CD8-positive, alpha-beta memory T cell (primary cell): ENCODE results near the gene EAF2. TPM values are rescaled to one million over a fixed set of nuclear protein-coding genes. Genes with fewer than 3 reads are reported as not detected.

Source experiments
- CTCF ChIA-PET: fragments of 350-600 bp; sonication (Branson Sonifier 250); formaldehyde crosslinking; loops from one replicate; lab custom pipeline; 2021; ENCODE audit warnings: antibody characterized with exemption; lab: Charles Lee
- POLR2A ChIA-PET: fragments of 350-600 bp; sonication (Branson Sonifier 250); formaldehyde crosslinking; loops from one replicate; lab custom pipeline; 2021; ENCODE audit warnings: antibody characterized with exemption; lab: Charles Lee
- DNase-seq, 5 donors: peaks; one replicate each; pipeline versions ENCODE4 v3.0.0 to v3.0.0-alpha.2; 2020 to 2022; ENCODE audit warnings: mixed read lengths in 1 of 5
- H3K27ac ChIP-seq: one replicate; pipeline ENCODE4 v1.7.0; 2013; ENCODE audit warnings: low read depth, mild to moderate bottlenecking, low read length, moderate library complexity
- H3K27me3 ChIP-seq: 2 replicates; pipeline ENCODE4 v1.7.0; 2013; ENCODE audit warnings: low read length, mild to moderate bottlenecking; ENCODE audit not compliant: insufficient read depth, poor library complexity, severe bottlenecking
- H3K36me3 ChIP-seq: 2 replicates; pipeline ENCODE4 v1.7.0; 2013; ENCODE audit warnings: mild to moderate bottlenecking, low read length, moderate library complexity; ENCODE audit not compliant: insufficient read depth
- H3K4me1 ChIP-seq: 2 replicates; pipeline ENCODE4 v1.7.0; 2013; ENCODE audit warnings: mild to moderate bottlenecking, low read length, moderate library complexity; ENCODE audit not compliant: insufficient read depth
- H3K4me3 ChIP-seq: 2 replicates; pipeline ENCODE4 v1.7.0; 2013; ENCODE audit warnings: mild to moderate bottlenecking, low read length
- H3K9me3 ChIP-seq: 2 replicates; pipeline ENCODE4 v1.7.0; 2013; ENCODE audit warnings: mild to moderate bottlenecking, low read length
- H3K27ac Mint-ChIP-seq, 8 donors: one replicate each; pipeline ENCODE4 v1.8.0; 2020 to 2021; ENCODE audit warnings: mixed read lengths in 8 of 8, mild to moderate bottlenecking in 6 of 8, inconsistent platforms in 3 of 8, moderate library complexity in 3 of 8
- H3K27me3 Mint-ChIP-seq, 2 donors: one replicate each; pipeline ENCODE4 v1.8.0; 2020 to 2021; ENCODE audit warnings: mixed read lengths in 2 of 2, mild to moderate bottlenecking in 1 of 2, moderate library complexity in 1 of 2
- H3K36me3 Mint-ChIP-seq, 3 donors: one replicate each; pipeline ENCODE4 v1.8.0; 2020 to 2021; ENCODE audit warnings: mixed read lengths in 3 of 3, inconsistent platforms in 1 of 3, mild to moderate bottlenecking in 1 of 3
- H3K4me1 Mint-ChIP-seq, 3 donors: one replicate each; pipeline ENCODE4 v1.8.0; 2020 to 2021; ENCODE audit warnings: mixed read lengths in 3 of 3, inconsistent platforms in 1 of 3, mild to moderate bottlenecking in 1 of 3
- H3K4me3 Mint-ChIP-seq, 7 donors: one replicate each; pipeline ENCODE4 v1.8.0; 2020 to 2021; ENCODE audit warnings: mixed read lengths in 7 of 7, mild to moderate bottlenecking in 6 of 7, moderate library complexity in 4 of 7, inconsistent platforms in 2 of 7
- H3K9me3 Mint-ChIP-seq, 5 donors: one replicate each; pipeline ENCODE4 v1.8.0; 2020 to 2022; ENCODE audit warnings: mixed read lengths in 5 of 5, mild to moderate bottlenecking in 3 of 5, moderate library complexity in 2 of 5, inconsistent platforms in 1 of 5
- polyA plus RNA-seq: library from polyadenylated mRNA; unstranded; fragments of 300-500 nt; fragmentation: Illumina TruSeq; gene quantifications from one replicate; pipeline ENCODE4 v1.2.3, GENCODE V29; 2021
- total RNA-seq, 2 experiments: library from RNA; stranded (reverse); gene quantifications; one replicate each; pipeline ENCODE4 v1.2.3, GENCODE V29; 2021

EAF2 gene
- total and polyA plus RNA-seq, 3 experiments from 2014 or later, result 7.8 to 14.1 (median 8.9) TPM

GRCh38 chr3:121809249-121809648, 25.8 kb upstream of the EAF2 start:
- H3K27me3 ChIP-seq, result no peaks in the 10 kb centered on the region
- Mint-ChIP-seq H3K27me3 (no peaks in the 10 kb centered on the region), H3K9me3 (peaks cover 0 to 2% (median 0%) of the 10 kb centered on the region in 5 donors), H3K4me3 (no peak overlapping the region), H3K4me1 (peaks cover 17 to 18% (median 17%) of the 10 kb centered on the region in 3 donors), H3K27ac (no peak overlapping the region), H3K36me3 (peaks cover 9 to 77% (median 47%) of the 10 kb centered on the region in 3 donors)
- no peaks in the 10 kb centered on the region for H3K4me1 ChIP-seq
- CTCF ChIA-PET, result no interaction called here
- H3K4me3 ChIP-seq, result no peak overlapping the region
- POLR2A ChIA-PET, result no interaction called here
- no peaks in the 10 kb centered on the region for H3K9me3 ChIP-seq
- no peak for DNase-seq
- peaks cover 15% of the 10 kb centered on the region for H3K36me3 ChIP-seq
- no peak overlapping the region for H3K27ac ChIP-seq

GRCh38 chr3:121817753-121818152, 17.3 kb upstream of the EAF2 start:
- Mint-ChIP-seq H3K36me3 (peaks cover 50 to 82% (median 60%) of the 10 kb centered on the region in 3 donors), H3K4me3 (no peak overlapping the region), H3K27ac (no peak overlapping the region), H3K27me3 (no peaks in the 10 kb centered on the region), H3K9me3 (peaks cover 3 to 9% (median 4%) of the 10 kb centered on the region in 5 donors), H3K4me1 (peaks cover 51 to 77% (median 74%) of the 10 kb centered on the region in 3 donors)
- CTCF ChIA-PET, result no interaction called here
- Histone ChIP-seq H3K27ac (no peak overlapping the region), H3K36me3 (peaks cover 7% of the 10 kb centered on the region), H3K4me3 (no peak overlapping the region), H3K27me3 (no peaks in the 10 kb centered on the region), H3K9me3 (peaks cover 5% of the 10 kb centered on the region), H3K4me1 (no peaks in the 10 kb centered on the region)
- DNase-seq, result no peak
- POLR2A ChIA-PET, result no interaction called here

- H3K27ac ChIP-seq, result no peak overlapping the region
- H3K36me3 ChIP-seq, result peaks cover 15% of the 10 kb centered on the region
Observed at GRCh38 chr3:121818578-121818977, 16.4 kb upstream of the EAF2 start.

GRCh38 chr3:121819236-121819635, 15.8 kb upstream of the EAF2 start:
- POLR2A ChIA-PET, result no interaction called here
- Histone ChIP-seq H3K4me1 (no peaks in the 10 kb centered on the region), H3K9me3 (peaks cover 12% of the 10 kb centered on the region), H3K27ac (no peak overlapping the region), H3K27me3 (no peaks in the 10 kb centered on the region), H3K4me3 (no peak overlapping the region), H3K36me3 (peaks cover 18% of the 10 kb centered on the region)
- DNase-seq, result no peak
- Mint-ChIP-seq H3K4me1 (peaks cover 40 to 65% (median 62%) of the 10 kb centered on the region in 3 donors), H3K4me3 (no peak overlapping the region), H3K36me3 (peaks cover 57 to 86% (median 64%) of the 10 kb centered on the region in 3 donors), H3K27me3 (no peaks in the 10 kb centered on the region), H3K9me3 (peaks cover 4 to 14% (median 10%) of the 10 kb centered on the region in 5 donors), H3K27ac (no peak overlapping the region)
- CTCF ChIA-PET, result no interaction called here

More at GRCh38 chr3:121818578-121818977, 16.4 kb upstream of the EAF2 start:
- Histone ChIP-seq H3K9me3 (peaks cover 12% of the 10 kb centered on the region), H3K27me3 (no peaks in the 10 kb centered on the region), H3K4me1 (no peaks in the 10 kb centered on the region), H3K4me3 (no peak overlapping the region)
- H3K4me1 Mint-ChIP-seq, result peaks cover 47 to 71% (median 68%) of the 10 kb centered on the region in 3 donors
- ChIA-PET POLR2A (no interaction called here), CTCF (no interaction called here)
- no peak overlapping the region for H3K27ac Mint-ChIP-seq
- no peak overlapping the region for H3K4me3 Mint-ChIP-seq
- peaks cover 4 to 16% (median 10%) of the 10 kb centered on the region in 5 donors for H3K9me3 Mint-ChIP-seq
- H3K36me3 Mint-ChIP-seq, result peaks cover 58 to 86% (median 63%) of the 10 kb centered on the region in 3 donors
- H3K27me3 Mint-ChIP-seq, result no peaks in the 10 kb centered on the region
- DNase-seq, result no peak

GRCh38 chr3:121821421-121822199, 13.4 kb upstream of the EAF2 start:
- no peak for DNase-seq
- H3K4me3 Mint-ChIP-seq, result no peak overlapping the region
- Histone ChIP-seq H3K36me3 (peaks cover 40% of the 10 kb centered on the region), H3K4me1 (no peaks in the 10 kb centered on the region), H3K9me3 (peaks cover 12% of the 10 kb centered on the region), H3K4me3 (no peak overlapping the region), H3K27me3 (no peaks in the 10 kb centered on the region), H3K27ac (no peak overlapping the region)
- peaks cover 56 to 86% (median 70%) of the 10 kb centered on the region in 3 donors for H3K36me3 Mint-ChIP-seq
- POLR2A ChIA-PET, result no interaction called here
- H3K27me3 Mint-ChIP-seq, result no peaks in the 10 kb centered on the region
- H3K9me3 Mint-ChIP-seq, result peaks cover 0 to 10% (median 10%) of the 10 kb centered on the region in 5 donors
- peaks cover 28 to 57% (median 48%) of the 10 kb centered on the region in 3 donors for H3K4me1 Mint-ChIP-seq
- peak overlapping the region in 1 of 8 donors; percentile 9 for H3K27ac Mint-ChIP-seq
- CTCF ChIA-PET, result no interaction called here

- peaks cover 48% of the 10 kb centered on the region for H3K36me3 ChIP-seq
- DNase-seq, result no peak
- CTCF ChIA-PET, result no interaction called here
- H3K27ac ChIP-seq, result no peak overlapping the region
- no peaks in the 10 kb centered on the region for H3K4me1 ChIP-seq
- peaks cover 0 to 10% (median 9%) of the 10 kb centered on the region in 5 donors for H3K9me3 Mint-ChIP-seq
- H3K4me1 Mint-ChIP-seq, result peaks cover 22 to 51% (median 38%) of the 10 kb centered on the region in 3 donors
- H3K27ac Mint-ChIP-seq, result no peak overlapping the region
- no peaks in the 10 kb centered on the region for H3K27me3 Mint-ChIP-seq
- no peak overlapping the region for H3K4me3 ChIP-seq
- H3K9me3 ChIP-seq, result peaks cover 12% of the 10 kb centered on the region
- H3K27me3 ChIP-seq, result no peaks in the 10 kb centered on the region
- POLR2A ChIA-PET, result no interaction called here
- H3K36me3 Mint-ChIP-seq, result peaks cover 56 to 88% (median 71%) of the 10 kb centered on the region in 3 donors
- no peak overlapping the region for H3K4me3 Mint-ChIP-seq
Observed at GRCh38 chr3:121822973-121823372, 12.0 kb upstream of the EAF2 start.

GRCh38 chr3:121834157-121834670, 795 bp upstream of the EAF2 start:
- ChIA-PET POLR2A (interaction anchor here (1.4 kb wide), 1 partner anchor 173 kb away, joined by 3 read pairs; the partner anchor contains the start of gene HCLS1), CTCF (interaction anchor here (1.4 kb wide), 1 partner anchor 174 kb away, joined by 3 read pairs; the partner anchor contains the start of gene HCLS1)
- DNase-seq, result no peak
- no peaks in the 10 kb centered on the region for H3K36me3 ChIP-seq
- H3K9me3 ChIP-seq, result no peaks in the 10 kb centered on the region
- peak overlapping the region; percentile 87 for H3K4me3 ChIP-seq
- H3K4me1 ChIP-seq, result peaks cover 26% of the 10 kb centered on the region
- Mint-ChIP-seq H3K4me3 (peak overlapping the region; percentile 83 to 95 (median 92)), H3K9me3 (no peaks in the 10 kb centered on the region), H3K4me1 (peaks cover 53 to 67% (median 64%) of the 10 kb centered on the region in 3 donors), H3K27ac (peak overlapping the region; percentile 51 to 99 (median 93)), H3K36me3 (peaks cover 0 to 37% (median 10%) of the 10 kb centered on the region in 3 donors), H3K27me3 (peaks cover 0 to 5% of the 10 kb centered on the region in 2 donors)
- H3K27ac ChIP-seq, result peak overlapping the region; percentile 91
- H3K27me3 ChIP-seq, result no peaks in the 10 kb centered on the region

- H3K27me3 ChIP-seq, result no peaks in the 10 kb centered on the region
- no peaks in the 10 kb centered on the region for H3K9me3 ChIP-seq
- H3K27ac Mint-ChIP-seq, result peak overlapping the region; percentile 51 to 99 (median 93)
- ChIA-PET POLR2A (interaction anchor here (1.4 kb wide), 1 partner anchor 174 kb away, joined by 3 read pairs; the partner anchor contains the start of gene HCLS1), CTCF (interaction anchor here (1.0 to 1.4 kb wide), 2 partner anchors 52 to 175 kb away, joined by 3 read pairs; partner anchors contain the start of gene HCLS1)
- H3K4me3 Mint-ChIP-seq, result peak overlapping the region; percentile 83 to 95 (median 92)
- H3K9me3 Mint-ChIP-seq, result no peaks in the 10 kb centered on the region
- peak overlapping the region; percentile 91 for H3K27ac ChIP-seq
- peaks cover 50 to 60% (median 57%) of the 10 kb centered on the region in 3 donors for H3K4me1 Mint-ChIP-seq
- H3K36me3 Mint-ChIP-seq, result peaks cover 0 to 35% (median 10%) of the 10 kb centered on the region in 3 donors
- peaks cover 26% of the 10 kb centered on the region for H3K4me1 ChIP-seq
- no peaks in the 10 kb centered on the region for H3K36me3 ChIP-seq
- H3K4me3 ChIP-seq, result peak overlapping the region; percentile 79
- H3K27me3 Mint-ChIP-seq, result peaks cover 0 to 5% of the 10 kb centered on the region in 2 donors
- DNase-seq, result no peak
Observed at GRCh38 chr3:121835465-121835801, 424 bp downstream of the EAF2 start.
